ENCODE data around the gene PQBP1. TPM values are rescaled to one million over a fixed set of nuclear protein-coding genes. Genes with fewer than 3 reads are reported as not detected.

Gene PQBP1
- total RNA-seq, 1 experiment from 2014 or later, result 53.2 TPM

- DNase-seq (ENCODE audit: low read depth), result no peak
These were observed 4.4 kb downstream of the PQBP1 start for GRCh38 chrX:48902135-48902534.

GRCh38 chrX:48902776-48903175 lies 5.0 kb downstream of the PQBP1 start:
- no peak for DNase-seq (ENCODE audit: low read depth)

- DNase-seq (ENCODE audit: low read depth), result no peak
These were observed 5.6 kb downstream of the PQBP1 start for GRCh38 chrX:48903290-48903689.

GRCh38 chrX:48904180-48904579 lies 6.5 kb downstream of the PQBP1 start:
- DNase-seq (ENCODE audit: low read depth), result no peak

GRCh38 chrX:48904626-48905025 lies 6.9 kb downstream of the PQBP1 start:
- no peak for DNase-seq (ENCODE audit: low read depth)

GRCh38 chrX:48905090-48905790 lies 7.5 kb downstream of the PQBP1 start:
- no peak for DNase-seq (ENCODE audit: low read depth)

GRCh38 chrX:48908600-48908999 lies 10.9 kb downstream of the PQBP1 start:
- DNase-seq (ENCODE audit: low read depth), result no peak

- DNase-seq (ENCODE audit: low read depth), result no peak
These were observed 12.1 kb downstream of the PQBP1 start for GRCh38 chrX:48909703-48910294.

- DNase-seq (ENCODE audit: low read depth), result peak; percentile 36
These were observed 13.2 kb downstream of the PQBP1 start for GRCh38 chrX:48910926-48911411.

- DNase-seq (ENCODE audit: low read depth), result peak; percentile 63
These were observed 13.9 kb downstream of the PQBP1 start, which contains the start of gene SLC35A2 for GRCh38 chrX:48911412-48912182. TSS of gene SLC35A2 (minus strand) at chrX:48911646. CDS start at chrX:48911636, 10 bp downstream.

- DNase-seq (ENCODE audit: low read depth), result no peak
These were observed 16.1 kb downstream of the PQBP1 start for GRCh38 chrX:48913605-48914366.

GRCh38 chrX:48914593-48915493 lies 17.1 kb downstream of the PQBP1 start:
- DNase-seq (ENCODE audit: low read depth), result no peak

- DNase-seq (ENCODE audit: low read depth), result peak; percentile 88
These were observed 19.6 kb downstream of the PQBP1 start for GRCh38 chrX:48917139-48918001.

GRCh38 chrX:48918301-48918642 lies 20.5 kb downstream of the PQBP1 start:
- no peak for DNase-seq (ENCODE audit: low read depth)

GRCh38 chrX:48918643-48919340 lies 21.1 kb downstream of the PQBP1 start, which contains the start of gene PIM2:
TSS of gene PIM2 (minus strand) at chrX:48919024. CDS start at chrX:48918834, 190 bp downstream.
- peak; percentile 80 for DNase-seq (ENCODE audit: low read depth)

GRCh38 chrX:48919360-48919841 lies 21.7 kb downstream of the PQBP1 start:
- DNase-seq (ENCODE audit: low read depth), result peak; percentile 14

GRCh38 chrX:48919947-48920717 lies 22.4 kb downstream of the PQBP1 start:
- DNase-seq (ENCODE audit: low read depth), result no peak

- DNase-seq (ENCODE audit: low read depth), result no peak
These were observed 23.0 kb downstream of the PQBP1 start for GRCh38 chrX:48920718-48921104.
